ENCODE results near the gene XG. TPM values are rescaled to one million over a fixed set of nuclear protein-coding genes. Genes with fewer than 3 reads are reported as not detected.

Gene XG
- polyA plus RNA-seq, 4 donors: 0.24 to 0.56 (median 0.31) TPM

DNA sequence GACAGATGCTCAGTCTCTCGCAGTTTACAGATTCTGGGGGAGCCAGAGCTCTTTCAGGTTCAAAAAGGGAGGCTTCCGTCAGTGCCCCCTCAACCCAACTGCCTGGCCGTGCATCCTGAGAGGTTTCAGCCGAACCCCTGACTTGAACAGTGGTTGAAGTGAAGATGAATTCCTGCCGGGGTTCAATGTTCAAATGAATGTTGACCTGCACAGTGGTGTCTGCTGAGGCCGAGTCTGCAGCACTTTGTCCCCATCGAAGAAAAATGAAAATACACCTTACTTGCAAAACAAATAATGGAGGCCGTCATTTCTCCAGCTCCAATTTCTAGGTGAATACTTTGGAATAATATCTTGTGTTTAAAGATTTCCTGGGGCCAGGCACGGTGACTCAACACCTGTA lies 110.6 kb downstream of the XG start:
- no peak for DNase-seq (ENCODE audit: low read depth in 4 of 4, low spot score in 3 of 4)

DNA sequence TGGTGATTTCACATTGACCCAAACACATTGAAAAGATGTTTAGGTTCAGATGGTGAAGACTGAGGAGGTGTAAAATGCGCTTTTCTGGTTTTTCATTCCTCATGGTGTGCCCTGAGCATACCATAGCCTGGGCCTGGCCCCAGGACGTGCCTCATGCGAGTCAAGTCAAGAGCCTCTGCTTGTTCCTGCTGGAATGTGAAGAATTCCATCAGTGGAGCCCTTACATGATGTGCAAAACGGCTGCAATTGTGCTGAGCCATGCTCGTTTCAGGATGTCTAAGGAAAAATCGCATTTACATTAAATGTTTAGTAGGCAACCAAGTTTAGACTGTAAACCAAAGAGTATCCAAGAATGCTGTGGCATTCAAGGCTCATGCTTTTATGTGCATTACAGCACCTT lies 111.8 kb downstream of the XG start:
- no peak for DNase-seq (ENCODE audit: low read depth in 4 of 4, low spot score in 3 of 4)

Other genes with a start within 250 kb of the XG start
- 100 to 1,000 TPM; 226 to 252 (median 231) TPM for gene CD99, start 60.7 kb upstream of the XG start, polyA plus RNA-seq (ENCODE audit: insufficient read length in 4 of 4)
- gene GYG2, start 76.9 kb downstream of the XG start, polyA plus RNA-seq (ENCODE audit: insufficient read length in 4 of 4): 10 to 100 TPM; 15.2 to 17.8 (median 17.0) TPM
- 10 to 100 TPM; 49.8 to 56.2 (median 50.7) TPM for gene ARSD, start 177.3 kb downstream of the XG start, polyA plus RNA-seq (ENCODE audit: insufficient read length in 4 of 4)